Measurements from ENCODE around the gene GPR157. TPM values are rescaled to one million over a fixed set of nuclear protein-coding genes. Genes with fewer than 3 reads are reported as not detected.

Gene GPR157
- total RNA-seq, 1 experiment from 2014 or later, result 4.4 TPM

GRCh38 chr1:9065213-9065751 lies 63.6 kb downstream of the GPR157 start:
- no peak for DNase-seq (ENCODE audit: low spot score)

- DNase-seq (ENCODE audit: low spot score), result no peak
These were observed 66.1 kb downstream of the GPR157 start for GRCh38 chr1:9062846-9063245.

- no peak for DNase-seq (ENCODE audit: low spot score)
These were observed 66.9 kb downstream of the GPR157 start for GRCh38 chr1:9062021-9062471.

GRCh38 chr1:9061252-9061960 lies 67.5 kb downstream of the GPR157 start:
- no peak for DNase-seq (ENCODE audit: low spot score)

GRCh38 chr1:9059891-9060744 lies 68.8 kb downstream of the GPR157 start:
- DNase-seq (ENCODE audit: low spot score), result no peak

GRCh38 chr1:9058465-9058864 lies 70.4 kb downstream of the GPR157 start:
- no peak for DNase-seq (ENCODE audit: low spot score)

GRCh38 chr1:9057851-9058250 lies 71.1 kb downstream of the GPR157 start:
- no peak for DNase-seq (ENCODE audit: low spot score)

GRCh38 chr1:9052272-9053049 lies 76.4 kb downstream of the GPR157 start:
- DNase-seq (ENCODE audit: low spot score), result no peak

GRCh38 chr1:9051379-9051778 lies 77.5 kb downstream of the GPR157 start:
- no peak for DNase-seq (ENCODE audit: low spot score)

- no peak for DNase-seq (ENCODE audit: low spot score)
These were observed 78.1 kb downstream of the GPR157 start for GRCh38 chr1:9050803-9051202.

Small RNA genes within 50 kb of the gene (small RNA-seq; reads per million reads assigned to genes)
- not detected for gene RF00424

Other genes with a start within 250 kb of the GPR157 start
- gene CA6, start 183.2 kb downstream of the GPR157 start, total RNA-seq (2014; rRNA removed; shearing (Covaris generic)), result not detected in 2 replicates
- gene SLC2A7, start 102.7 kb downstream of the GPR157 start, total RNA-seq (2014; rRNA removed; shearing (Covaris generic)), result not detected in 2 replicates
- not detected in 2 replicates for gene SLC2A5, start 59.5 kb downstream of the GPR157 start, total RNA-seq (2014; rRNA removed; shearing (Covaris generic))
- 7.6 and 10.0 TPM in 2 replicates for gene H6PD, start 105.7 kb upstream of the GPR157 start, total RNA-seq (2014; rRNA removed; shearing (Covaris generic))
- gene SPSB1, start 163.8 kb upstream of the GPR157 start, total RNA-seq (2014; rRNA removed; shearing (Covaris generic)), result 8.3 and 11.9 TPM in 2 replicates